Loucy (cell line): ENCODE results near the gene TLCD3B.

Experiments used
- CTCF ChIP-seq: fragments of 200-600 bp; sonication (generic); conservative IDR thresholded peaks from 2 replicates; pipeline ENCODE4 v1.5.1; 2014; ENCODE audit warnings: mild to moderate bottlenecking, antibody characterized with exemption, low read length
- EZH2phosphoT487 ChIP-seq: fragments of 200-600 bp; IDR thresholded peaks from 2 replicates; pipeline ENCODE4 v1.6.1; 2018; ENCODE audit warnings: antibody characterized with exemption, mild to moderate bottlenecking, moderate library complexity, borderline replicate concordance

GRCh38 chr16:29994600-29995323 is 36.3 kb downstream of the TLCD3B start:
- no peak for TF ChIP-seq EZH2phosphoT487
- TF ChIP-seq CTCF: no peak
